GM18507 (cell line): Measurements from ENCODE around the gene ETV3.
"Not testable (repeated sequence)": the region's sequence is repeated elsewhere in the genome, so short reads cannot be mapped to it uniquely, and the experiment has no call there.

Experiments used
- DNase-seq: peaks from one replicate; pipeline ENCODE4 v3.0.0; 2011; ENCODE audit warnings: low read depth; ENCODE audit not compliant: insufficient read length; ENCODE audit errors: extremely low spot score
- FAIRE-seq: peaks from 2 replicates; lab custom pipeline; 2011; peaks lifted over from hg19 to GRCh38; lab: Jason Lieb, UNC

Gene ETV3

GRCh38 chr1:157099633-157100009 is 38.6 kb downstream of the ETV3 start, which contains the start of gene ETV3L:
Gene ETV3L (minus strand): TSS chr1:157099808. CDS start chr1:157099523, 285 bp downstream.
- DNase-seq, result no peak
- FAIRE-seq, result no peak

DNA sequence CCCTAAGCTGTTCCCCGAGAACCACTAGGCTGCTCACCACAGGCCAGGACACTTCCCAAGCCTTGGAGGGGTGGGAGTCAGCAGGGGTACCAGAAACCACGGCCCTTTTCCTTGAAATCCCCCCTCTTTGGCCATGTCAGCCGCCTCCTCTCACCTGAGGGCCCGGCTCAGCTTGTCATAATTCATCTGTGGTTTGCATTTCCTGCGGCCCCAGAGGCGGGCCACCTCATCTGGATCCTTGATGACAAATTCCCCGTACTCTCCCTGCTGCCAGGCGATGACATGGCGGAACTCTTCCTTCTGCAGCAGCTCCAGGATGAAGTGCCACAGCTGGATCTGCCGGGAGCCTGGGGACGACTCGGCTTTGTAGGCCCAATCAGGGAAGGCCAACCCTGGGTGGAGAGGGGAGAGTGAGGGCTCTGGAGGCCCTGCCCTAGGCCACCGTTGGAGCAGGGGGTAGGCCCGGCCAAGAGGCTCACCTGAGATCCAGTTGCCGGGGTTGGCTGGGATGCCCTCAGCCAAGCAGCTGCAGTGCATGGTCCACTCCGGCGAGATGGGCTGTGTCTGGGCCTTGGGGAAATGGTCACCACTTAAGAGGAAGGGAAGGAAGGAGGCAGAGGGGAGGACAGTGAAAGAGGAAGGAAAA is 39.1 kb downstream of the ETV3 start:
- not testable (repeated sequence) for FAIRE-seq, DNase-seq

DNA sequence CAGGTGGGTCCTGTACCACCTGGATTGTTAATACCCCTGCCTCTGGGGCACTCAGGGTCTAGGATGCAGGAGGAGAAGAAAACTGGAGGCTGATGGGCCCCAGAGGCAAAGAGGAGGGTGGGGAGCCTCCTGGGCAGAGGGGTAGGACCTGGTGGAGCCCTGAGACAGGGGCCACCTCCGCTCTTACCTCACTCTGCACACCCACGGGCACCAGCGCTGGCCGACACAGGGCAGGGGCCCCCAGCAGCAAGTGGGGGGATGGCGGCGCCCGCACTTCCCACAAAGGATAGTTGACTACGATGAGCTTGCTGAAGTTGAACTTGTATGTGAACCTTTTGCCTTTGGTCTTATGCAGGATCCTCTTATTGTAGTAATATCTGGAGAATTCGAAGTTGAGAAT is 39.7 kb downstream of the ETV3 start:
- DNase-seq (no peak), FAIRE-seq (no peak)

DNA sequence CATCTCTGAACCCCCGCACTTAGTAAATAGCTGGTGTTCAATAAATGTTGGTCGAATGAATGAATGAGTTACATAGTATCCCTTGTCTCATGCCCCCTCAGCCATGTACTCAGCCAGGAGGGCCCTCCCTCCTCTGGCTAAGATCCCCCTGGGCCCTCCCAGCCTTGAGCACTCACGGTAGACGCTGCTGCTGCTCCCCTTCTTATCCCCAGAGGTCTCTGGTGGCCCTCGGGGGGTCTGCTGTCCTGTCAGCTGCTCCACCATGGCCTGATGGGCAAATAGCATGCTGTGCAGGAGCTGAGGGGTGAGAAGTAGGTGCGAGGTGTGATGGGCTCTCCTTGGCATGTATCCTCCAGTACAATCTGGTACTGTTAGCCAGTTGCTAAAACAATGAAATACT is 40.5 kb downstream of the ETV3 start:
- no peak for DNase-seq
- no peak for FAIRE-seq

DNA sequence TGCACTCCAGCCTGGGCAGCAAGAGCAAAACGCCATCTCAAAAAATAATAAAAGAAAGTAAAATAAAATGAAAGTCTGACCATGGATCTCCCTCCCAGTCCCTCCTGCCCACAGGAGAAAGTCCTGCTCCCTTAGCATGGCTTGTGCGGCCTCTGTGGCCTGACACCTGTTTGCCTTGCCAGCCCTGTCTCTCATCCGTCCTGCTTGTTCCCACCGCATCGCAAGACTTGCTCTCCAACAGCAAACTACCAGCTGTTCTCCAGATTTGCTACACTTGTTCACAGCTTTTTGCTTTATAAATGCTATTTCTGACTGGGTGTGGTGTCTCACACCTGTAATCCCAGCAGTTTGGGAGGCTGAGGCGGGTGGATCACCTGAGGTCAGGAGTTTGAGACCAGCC is 41.3 kb downstream of the ETV3 start:
- DNase-seq (no peak), FAIRE-seq (no peak)

DNA sequence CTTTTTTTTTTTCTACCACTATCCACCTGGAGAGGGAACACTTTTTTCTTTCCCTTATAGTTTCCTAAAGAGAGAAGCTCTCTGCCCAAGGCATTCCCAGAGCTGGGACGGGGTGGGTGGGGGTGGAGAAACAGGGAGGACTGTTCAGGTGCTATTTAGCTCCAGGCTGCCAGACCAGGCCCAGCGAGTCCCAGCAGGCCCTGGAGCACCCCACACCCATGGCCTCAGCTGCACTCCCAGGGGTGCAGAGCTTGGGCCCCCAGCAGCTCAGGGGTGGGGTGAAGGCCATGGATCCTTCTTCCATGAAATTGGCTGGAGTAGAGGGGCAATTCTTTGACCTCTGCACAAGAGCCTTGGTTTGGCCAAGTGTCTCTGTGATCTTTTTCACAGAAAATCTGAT is 42.6 kb downstream of the ETV3 start:
- no peak for DNase-seq
- FAIRE-seq, result no peak

DNA sequence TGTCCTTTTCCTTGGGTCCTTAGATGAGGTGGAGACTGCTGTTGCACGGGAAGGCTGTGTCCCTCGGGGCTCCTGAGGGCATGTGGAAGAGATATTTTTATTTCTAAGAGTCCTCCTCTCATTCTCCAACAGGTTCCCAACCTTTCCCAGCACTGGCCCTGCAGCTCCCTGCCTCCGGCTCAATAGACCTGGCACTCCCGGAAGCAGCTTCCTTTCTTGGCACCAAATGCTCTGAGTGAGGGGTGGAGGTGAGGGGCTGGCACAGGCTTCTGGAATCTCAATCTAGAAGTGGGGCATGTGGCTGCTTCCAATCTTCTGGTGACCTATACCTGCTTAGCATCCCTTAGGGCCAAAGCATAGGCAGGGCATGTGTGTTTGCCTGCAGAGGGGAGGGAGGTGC is 43.1 kb downstream of the ETV3 start:
- DNase-seq (no peak), FAIRE-seq (no peak)

- DNase-seq (no peak), FAIRE-seq (no peak)
Measured at GRCh38 chr1:157092831-157093230, 45.4 kb downstream of the ETV3 start.

- DNase-seq (no peak), FAIRE-seq (no peak)
Measured at GRCh38 chr1:157091668-157092273, 46.4 kb downstream of the ETV3 start.

DNA sequence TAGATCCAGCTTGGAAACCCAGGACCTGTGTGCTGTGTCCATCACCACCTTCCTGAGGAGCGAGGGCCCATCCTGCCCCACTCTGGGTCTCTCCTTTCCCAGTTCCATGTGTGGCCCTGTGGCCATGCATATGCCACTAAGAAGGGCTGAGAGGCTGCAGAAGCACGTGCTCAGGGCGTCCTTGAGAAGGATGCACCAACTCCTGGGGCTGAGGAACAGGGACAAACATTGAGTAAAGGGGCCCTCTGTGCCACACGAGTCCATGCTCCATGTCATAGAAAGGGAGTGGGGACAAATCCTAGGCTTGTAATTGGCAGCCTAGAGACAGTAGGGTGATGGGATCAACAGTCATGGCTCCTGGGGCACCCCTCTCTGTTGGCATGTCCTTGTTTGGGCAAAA is 47.0 kb downstream of the ETV3 start:
- FAIRE-seq, result no peak

DNA sequence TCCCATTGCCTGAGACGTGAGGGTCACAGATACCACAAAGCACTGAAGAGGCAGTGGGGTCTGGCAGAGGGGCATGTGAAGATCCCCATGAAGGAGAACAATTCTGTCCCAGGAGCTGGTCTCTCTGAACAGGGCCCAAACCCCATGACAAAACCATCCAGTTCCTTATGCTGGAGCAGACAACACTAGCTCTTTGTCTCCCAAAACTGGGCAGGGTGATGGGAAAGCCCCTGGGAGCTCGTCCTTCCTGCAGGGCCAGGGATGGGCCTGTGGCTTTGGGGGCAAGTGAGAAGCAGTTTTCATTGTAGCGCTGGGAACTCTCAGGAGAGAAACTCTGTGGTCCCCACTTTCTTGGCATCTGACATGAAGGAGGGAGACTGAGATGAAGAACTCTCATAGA is 47.4 kb downstream of the ETV3 start:
- FAIRE-seq (no peak), DNase-seq (no peak)

More for the DNA sequence above, 47.0 kb downstream of the ETV3 start:
- no peak for DNase-seq

- DNase-seq (peak; percentile 69), FAIRE-seq (peak; percentile 87)
Measured at GRCh38 chr1:157090196-157090647, 48.0 kb downstream of the ETV3 start.

GRCh38 chr1:157089789-157090188 is 48.4 kb downstream of the ETV3 start:
- FAIRE-seq (no peak), DNase-seq (no peak)

DNA sequence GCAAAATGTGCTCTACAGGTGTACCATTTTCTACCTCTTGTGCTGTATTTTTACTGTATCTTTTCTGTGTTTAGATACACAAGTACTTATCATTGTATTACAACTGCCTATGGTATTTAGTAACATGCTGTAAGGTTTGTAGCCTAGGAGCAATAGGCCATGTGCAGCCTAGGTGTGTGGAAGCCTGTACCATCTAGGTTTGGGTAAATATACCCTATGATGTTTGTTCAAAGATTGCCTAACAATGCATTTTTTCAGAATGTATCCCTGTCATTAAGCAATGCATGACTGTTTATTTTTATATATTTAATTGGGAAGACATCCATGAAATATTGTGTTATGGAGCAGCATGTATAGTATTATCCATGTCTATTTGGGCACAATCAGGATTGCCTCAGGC is 49.6 kb downstream of the ETV3 start:
- DNase-seq (no peak), FAIRE-seq (no peak)

- FAIRE-seq (no peak), DNase-seq (no peak)
Measured at GRCh38 chr1:157087030-157087429, 51.2 kb downstream of the ETV3 start.

GRCh38 chr1:157086299-157086698 is 51.9 kb downstream of the ETV3 start:
- FAIRE-seq, result no peak

GRCh38 chr1:157085421-157085820 is 52.8 kb downstream of the ETV3 start:
- FAIRE-seq, result no peak

More at GRCh38 chr1:157086299-157086698, 51.9 kb downstream of the ETV3 start:
- DNase-seq, result no peak

DNA sequence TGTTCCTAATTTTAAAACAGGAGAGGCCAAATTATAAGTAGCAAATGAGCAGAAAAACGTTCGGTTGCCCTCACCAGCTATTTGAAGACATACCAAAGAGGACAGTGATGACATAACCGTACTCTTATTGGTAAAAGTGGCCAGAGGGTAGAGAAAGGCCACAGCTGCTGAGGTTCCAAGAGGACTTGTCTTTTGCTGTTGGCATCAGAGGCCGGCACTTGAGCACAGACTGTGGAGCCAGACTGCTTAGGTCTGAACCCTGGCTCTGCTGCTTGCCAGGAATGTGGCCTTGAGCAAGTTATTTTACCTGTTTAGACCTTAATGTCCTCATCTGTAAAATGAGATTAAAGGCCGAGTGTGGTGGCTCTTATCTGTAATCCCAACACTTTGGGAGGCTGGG is 53.5 kb downstream of the ETV3 start:
- DNase-seq (no peak), FAIRE-seq (no peak)

More at GRCh38 chr1:157085421-157085820, 52.8 kb downstream of the ETV3 start:
- DNase-seq, result no peak

- FAIRE-seq (no peak), DNase-seq (no peak)
Measured at GRCh38 chr1:157081707-157082106, 56.5 kb downstream of the ETV3 start.

GRCh38 chr1:157080714-157081113 is 57.5 kb downstream of the ETV3 start:
- FAIRE-seq, result no peak
- no peak for DNase-seq

GRCh38 chr1:157077394-157077793 is 60.8 kb downstream of the ETV3 start:
- FAIRE-seq (no peak), DNase-seq (no peak)
